Fibroblast of skin of left quadriceps (primary cell): ENCODE data around the gene ZNF385B.
A peak's percentile ranks its signal among the peaks of the same experiment; 100 is the strongest.
"Not testable (repeated sequence)": the region's sequence is repeated elsewhere in the genome, so short reads cannot be mapped to it uniquely, and the experiment has no call there.

Source experiments
- DNase-seq, 2 experiments: peaks; one replicate each; pipeline ENCODE4 v3.0.0-alpha.2; 2013; ENCODE audit warnings: low read depth in 2 of 2

Gene ZNF385B

GRCh38 chr2:179512281-179513035 lies 349.0 kb downstream of the ZNF385B start:
- no peak for DNase-seq

- no peak for DNase-seq
Measured at GRCh38 chr2:179511105-179511789, 350.2 kb downstream of the ZNF385B start.

GRCh38 chr2:179495315-179495714 lies 366.1 kb downstream of the ZNF385B start:
- DNase-seq: no peak

- no peak for DNase-seq
Measured at GRCh38 chr2:179488563-179488962, 372.8 kb downstream of the ZNF385B start.

- DNase-seq: no peak
Measured at GRCh38 chr2:179487010-179487731, 374.2 kb downstream of the ZNF385B start.

- DNase-seq: no peak
Measured at GRCh38 chr2:179483131-179483530, 378.3 kb downstream of the ZNF385B start.

GRCh38 chr2:179479947-179480346 lies 381.5 kb downstream of the ZNF385B start:
- no peak for DNase-seq

- no peak for DNase-seq
Measured at GRCh38 chr2:179478771-179479170, 382.6 kb downstream of the ZNF385B start.

- DNase-seq: no peak
Measured at GRCh38 chr2:179470992-179471391, 390.4 kb downstream of the ZNF385B start.

GRCh38 chr2:179470089-179470488 lies 391.3 kb downstream of the ZNF385B start:
- no peak for DNase-seq

GRCh38 chr2:179467960-179468359 lies 393.5 kb downstream of the ZNF385B start:
- DNase-seq: no peak

GRCh38 chr2:179467111-179467510 lies 394.3 kb downstream of the ZNF385B start:
- no peak for DNase-seq

- DNase-seq: no peak
Measured at GRCh38 chr2:179461420-179461819, 400.0 kb downstream of the ZNF385B start.

GRCh38 chr2:179460181-179460929 lies 401.1 kb downstream of the ZNF385B start:
- DNase-seq: peak; percentile 71 to 81

- not testable (repeated sequence) for DNase-seq
Measured at GRCh38 chr2:179458113-179458512, 403.3 kb downstream of the ZNF385B start.

GRCh38 chr2:179455824-179456223 lies 405.6 kb downstream of the ZNF385B start:
- no peak for DNase-seq

- DNase-seq: no peak
Measured at GRCh38 chr2:179455172-179455524, 406.3 kb downstream of the ZNF385B start.

- peak; percentile 88 to 90 for DNase-seq
Measured at GRCh38 chr2:179454443-179455171, 406.8 kb downstream of the ZNF385B start.

GRCh38 chr2:179449010-179449409 lies 412.4 kb downstream of the ZNF385B start:
- no peak for DNase-seq

GRCh38 chr2:179447839-179448447 lies 413.5 kb downstream of the ZNF385B start:
- DNase-seq: no peak

GRCh38 chr2:179447421-179447820 lies 414.0 kb downstream of the ZNF385B start:
- no peak for DNase-seq
